Measurements from ENCODE around the gene USE1.

The USE1 gene

DNA sequence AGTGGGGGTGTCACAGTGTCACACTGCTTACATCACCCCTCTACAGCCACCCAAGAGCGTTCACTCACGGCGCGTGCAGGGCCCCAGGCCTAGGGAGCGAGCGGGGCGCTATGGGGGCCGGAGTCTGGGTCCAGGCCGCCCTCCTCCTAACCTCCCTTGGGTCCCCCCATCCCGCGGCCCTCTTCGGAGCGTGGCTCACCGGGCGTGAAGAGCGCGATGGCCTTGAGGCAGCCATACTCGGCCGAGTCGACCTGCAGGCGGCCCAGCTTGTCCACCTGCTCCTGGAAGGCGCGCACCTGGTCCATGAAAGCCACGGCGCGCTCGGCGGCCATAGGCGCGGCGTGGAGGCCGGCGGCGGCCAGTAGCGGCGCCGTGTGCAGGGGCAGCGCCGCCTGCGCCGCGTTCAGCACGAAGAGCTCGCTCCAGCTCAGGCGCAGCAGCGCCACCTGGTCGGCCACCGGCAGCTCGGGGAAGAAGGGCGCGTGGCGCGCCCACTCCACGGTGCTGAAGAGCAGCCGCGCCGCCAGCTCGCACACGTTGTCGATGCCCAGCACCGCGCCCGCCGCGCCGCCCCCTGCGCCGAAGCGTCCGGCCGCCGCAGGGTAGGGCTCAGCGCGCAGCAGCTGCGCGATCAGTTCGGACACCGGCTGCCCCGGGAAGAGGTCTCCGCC is 20.3 kb downstream of the USE1 start:
- in situ Hi-C loops (cut with MboI; ENCODE audit: low pct_unique_long_range_greater_than_20kb, low sequenced_read_pairs, unreplicated experiment): no loop called here
- TF ChIP-seq, protein P1, sequence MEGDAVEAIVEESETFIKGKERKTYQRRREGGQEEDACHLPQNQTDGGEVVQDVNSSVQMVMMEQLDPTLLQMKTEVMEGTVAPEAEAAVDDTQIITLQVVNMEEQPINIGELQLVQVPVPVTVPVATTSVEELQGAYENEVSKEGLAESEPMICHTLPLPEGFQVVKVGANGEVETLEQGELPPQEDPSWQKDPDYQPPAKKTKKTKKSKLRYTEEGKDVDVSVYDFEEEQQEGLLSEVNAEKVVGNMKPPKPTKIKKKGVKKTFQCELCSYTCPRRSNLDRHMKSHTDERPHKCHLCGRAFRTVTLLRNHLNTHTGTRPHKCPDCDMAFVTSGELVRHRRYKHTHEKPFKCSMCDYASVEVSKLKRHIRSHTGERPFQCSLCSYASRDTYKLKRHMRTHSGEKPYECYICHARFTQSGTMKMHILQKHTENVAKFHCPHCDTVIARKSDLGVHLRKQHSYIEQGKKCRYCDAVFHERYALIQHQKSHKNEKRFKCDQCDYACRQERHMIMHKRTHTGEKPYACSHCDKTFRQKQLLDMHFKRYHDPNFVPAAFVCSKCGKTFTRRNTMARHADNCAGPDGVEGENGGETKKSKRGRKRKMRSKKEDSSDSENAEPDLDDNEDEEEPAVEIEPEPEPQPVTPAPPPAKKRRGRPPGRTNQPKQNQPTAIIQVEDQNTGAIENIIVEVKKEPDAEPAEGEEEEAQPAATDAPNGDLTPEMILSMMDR (IDR thresholded peaks at IDR 0.05; ENCODE audit: extremely low read depth, insufficient read depth, missing control alignments): peak; percentile 91

DNA sequence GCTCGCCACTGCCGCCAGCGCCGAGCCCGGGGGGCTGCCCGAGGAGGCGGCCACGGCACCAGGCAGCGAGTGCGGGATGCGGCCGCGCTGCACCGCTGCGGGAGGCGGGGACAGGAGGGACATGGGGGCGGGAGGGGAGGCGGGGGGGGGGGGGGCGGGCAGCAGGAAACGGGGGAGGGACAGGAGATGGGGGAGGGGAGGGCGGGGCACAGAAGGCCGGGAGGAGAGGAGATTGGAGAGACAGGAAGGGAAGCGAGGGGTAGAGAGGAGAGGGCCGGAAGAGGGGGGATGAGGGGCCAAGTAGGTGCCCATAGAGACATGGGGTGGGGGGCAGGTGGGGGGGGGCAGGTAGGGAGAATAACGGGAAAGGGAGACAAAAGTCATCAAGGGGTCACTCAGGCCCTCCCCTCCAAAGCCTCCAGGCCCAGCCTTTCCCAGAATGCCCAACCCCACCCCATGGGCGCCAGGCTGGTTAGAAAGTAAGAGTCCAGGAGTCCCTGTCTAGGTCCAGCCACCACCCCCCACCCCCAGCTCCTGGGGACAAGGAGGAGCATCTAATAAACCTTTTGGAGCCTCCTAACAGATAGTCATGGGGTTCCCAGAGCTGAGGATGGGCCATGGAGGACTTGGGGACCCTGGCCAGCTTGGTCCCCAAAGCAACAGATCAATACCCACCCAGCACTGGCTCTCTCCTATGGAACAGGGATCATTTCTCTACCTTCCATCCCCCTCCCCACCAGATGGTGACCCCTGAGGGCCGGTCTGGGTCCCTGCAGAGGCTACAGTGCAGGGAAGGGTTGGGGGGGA is 21.0 kb downstream of the USE1 start:
- DNase-seq (ENCODE audit: low spot score): no peak
- TF ChIP-seq, protein P1 (IDR thresholded peaks at IDR 0.05; ENCODE audit: extremely low read depth, insufficient read depth, missing control alignments): no peak
- in situ Hi-C loops (cut with MboI; ENCODE audit: low pct_unique_long_range_greater_than_20kb, low sequenced_read_pairs, unreplicated experiment): no loop called here

More for the DNA sequence above, 20.3 kb downstream of the USE1 start:
- DNase-seq (ENCODE audit: low spot score): peak; percentile 84

DNA sequence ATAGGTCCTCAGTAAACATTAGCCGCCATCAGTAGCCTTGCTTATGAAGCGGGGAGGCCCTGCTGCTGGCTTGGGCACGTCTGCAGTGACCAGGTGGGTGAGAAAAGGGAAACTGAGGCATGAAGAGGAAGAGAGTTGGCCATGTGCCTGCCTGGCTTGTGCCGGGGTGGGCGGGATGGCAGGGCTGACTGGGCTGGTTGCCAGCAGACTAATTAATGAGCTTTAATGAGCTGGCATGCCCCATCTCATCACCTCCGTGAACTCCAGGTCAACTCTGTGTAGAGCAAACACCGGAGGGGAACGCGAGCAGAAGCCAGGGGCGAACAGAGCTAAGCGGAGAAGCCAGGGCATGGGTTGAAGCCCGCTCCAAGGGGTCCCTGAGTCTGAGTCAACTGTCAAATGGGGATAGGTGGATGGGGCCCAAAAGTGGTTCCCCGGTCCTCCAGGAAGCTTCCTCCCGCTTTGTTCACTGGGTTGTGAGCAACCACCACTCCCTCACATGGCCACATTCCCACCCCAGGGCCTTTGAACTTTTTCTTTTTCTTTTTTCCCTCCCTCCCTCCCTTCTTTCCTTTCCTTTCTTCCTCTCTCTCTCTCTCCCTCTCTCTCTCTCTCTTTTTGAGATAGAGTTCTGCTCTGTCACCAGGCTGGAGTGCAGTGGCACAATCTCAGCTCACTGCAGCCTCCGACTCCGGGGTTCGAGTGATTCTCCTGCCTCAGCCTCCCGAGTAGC is 21.8 kb downstream of the USE1 start:
- TF ChIP-seq, protein P1 (IDR thresholded peaks at IDR 0.05; ENCODE audit: extremely low read depth, insufficient read depth, missing control alignments): no peak
- in situ Hi-C loops (cut with MboI; ENCODE audit: low pct_unique_long_range_greater_than_20kb, low sequenced_read_pairs, unreplicated experiment): no loop called here
- no peak for DNase-seq (ENCODE audit: low spot score)

DNA sequence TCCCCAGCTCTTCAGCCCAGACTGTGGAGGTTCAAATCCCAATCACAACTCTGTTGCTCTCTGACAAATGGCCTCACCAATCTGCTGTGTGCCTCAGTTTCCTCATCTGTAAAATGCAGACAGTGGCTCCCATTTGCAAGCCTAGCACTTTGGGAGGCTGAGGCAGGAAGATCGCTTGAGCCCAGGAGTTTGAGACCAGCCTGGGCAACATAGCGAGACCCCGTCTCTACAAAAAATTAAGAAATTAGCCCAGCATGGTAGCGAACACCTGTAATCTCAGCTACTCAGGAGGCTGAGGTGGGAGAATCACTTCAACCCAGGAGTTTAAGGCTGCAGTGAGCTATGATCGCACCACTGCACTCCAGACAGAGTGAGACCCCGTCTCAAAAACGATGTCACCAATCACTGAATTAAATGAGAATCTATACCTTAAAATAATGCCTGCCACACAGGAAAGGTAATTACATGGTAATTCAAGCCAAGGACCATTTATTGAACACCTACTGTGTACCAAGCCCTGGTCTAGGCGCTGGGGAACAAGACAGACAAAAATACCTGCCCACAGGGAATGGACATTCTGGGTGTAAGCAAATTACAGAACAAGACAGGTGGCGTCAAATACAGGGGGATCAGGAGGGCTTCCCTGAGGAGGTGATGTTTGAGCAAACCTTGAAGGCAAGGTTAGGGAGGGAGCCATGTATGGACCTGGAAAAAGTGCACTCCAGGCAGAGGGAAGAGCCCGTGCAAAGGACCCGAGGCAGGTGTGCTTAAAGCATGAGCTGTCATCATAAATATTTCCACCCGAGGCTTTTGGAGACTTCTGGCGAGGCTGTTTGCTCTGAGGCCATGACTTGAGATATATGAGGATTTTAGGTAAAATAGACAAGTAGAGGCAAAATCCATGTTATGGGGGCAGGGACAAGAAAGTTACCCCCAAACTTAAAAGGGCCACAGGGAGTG is 22.9 kb downstream of the USE1 start:
- TF ChIP-seq, protein P1 (IDR thresholded peaks at IDR 0.05; ENCODE audit: extremely low read depth, insufficient read depth, missing control alignments): no peak
- DNase-seq (ENCODE audit: low spot score): no peak
- in situ Hi-C loops (cut with MboI; ENCODE audit: low pct_unique_long_range_greater_than_20kb, low sequenced_read_pairs, unreplicated experiment): no loop called here

DNA sequence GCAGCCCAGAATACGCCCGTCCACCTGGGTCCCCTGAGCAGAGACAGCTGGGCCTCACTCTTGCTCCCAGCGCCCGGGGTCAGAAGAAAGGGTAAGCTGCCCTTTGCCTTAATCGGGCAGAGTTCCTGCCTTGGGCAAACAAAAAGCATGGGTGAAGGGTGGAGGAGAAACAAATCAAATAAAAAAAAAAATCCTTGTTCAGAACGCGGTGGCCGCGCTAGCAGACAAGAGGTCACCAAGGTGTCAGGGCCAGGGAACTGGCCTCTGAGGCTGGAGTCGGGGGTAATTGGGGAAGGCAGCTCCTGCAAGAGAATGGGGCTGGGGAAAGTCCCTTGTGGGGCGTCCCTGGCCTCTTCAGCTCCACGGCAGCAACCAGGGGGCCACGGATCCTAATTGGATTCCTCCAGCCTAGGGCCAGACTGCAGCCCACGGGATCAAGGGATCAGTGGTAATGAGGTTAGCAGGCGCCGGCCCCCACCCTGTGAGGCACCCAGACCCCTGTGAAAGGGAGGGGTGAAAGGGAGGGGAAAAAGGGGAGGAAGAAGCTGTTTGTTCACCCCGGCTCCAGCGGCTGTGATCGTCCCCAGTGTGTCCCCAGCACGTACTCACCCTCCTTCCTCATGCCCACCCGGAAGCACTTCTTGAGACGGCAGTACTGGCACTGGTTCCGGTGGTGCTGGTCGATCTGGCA is 25.1 kb downstream of the USE1 start:
- in situ Hi-C loops (cut with MboI; ENCODE audit: low pct_unique_long_range_greater_than_20kb, low sequenced_read_pairs, unreplicated experiment): no loop called here
- TF ChIP-seq, protein P1 (IDR thresholded peaks at IDR 0.05; ENCODE audit: extremely low read depth, insufficient read depth, missing control alignments): no peak
- no peak for DNase-seq (ENCODE audit: low spot score)

Measured in GM13977 (cell line).